ENCODE measurements around the gene SOX12. TPM values are rescaled to one million over a fixed set of nuclear protein-coding genes. Genes with fewer than 3 reads are reported as not detected.
"Not testable (repeated sequence)": the region's sequence is repeated elsewhere in the genome, so short reads cannot be mapped to it uniquely, and the experiment has no call there.

Gene SOX12
- total and polyA plus RNA-seq, 5 donors from 2014 or later, result 0.29 to 4.9 (median 0.43) TPM

- Mint-ChIP-seq H3K4me1 (peaks cover 6 to 46% (median 15%) of the 10 kb centered on the region in 4 donors), H3K27ac (peak overlapping the region; percentile 32 to 85 (median 77)), H3K9me3 (no peaks in the 10 kb centered on the region), H3K36me3 (no peaks in the 10 kb centered on the region), H3K4me3 (peak overlapping the region; percentile 73 to 87 (median 85)), H3K27me3 (peaks cover 4% of the 10 kb centered on the region)
- DNase-seq (no peak), ATAC-seq (ENCODE audit: low read depth in 2 of 2) (no peak)
- H3K36me3 ChIP-seq (ENCODE audit: control insufficient read depth, insufficient read depth, low read length), result no peaks in the 10 kb centered on the region
- H3K27ac ChIP-seq (ENCODE audit: insufficient read depth, low read length, poor library complexity, severe bottlenecking), result no peak overlapping the region
- no peak overlapping the region for H3K4me3 ChIP-seq (ENCODE audit: low read depth, low read length)
- H3K27me3 ChIP-seq (ENCODE audit: control insufficient read depth, insufficient read depth, low read length), result no peaks in the 10 kb centered on the region
- no peaks in the 10 kb centered on the region for H3K9me3 ChIP-seq (ENCODE audit: control insufficient read depth in 2 of 2, low read length in 2 of 2)
- H3K4me1 ChIP-seq (ENCODE audit: control insufficient read depth, insufficient read depth, low read length, poor library complexity, severe bottlenecking), result peaks cover 34% of the 10 kb centered on the region
These were observed 2.9 kb downstream of the SOX12 start for GRCh38 chr20:328027-328974.

GRCh38 chr20:328975-329695 is 3.8 kb downstream of the SOX12 start:
- Mint-ChIP-seq H3K27me3 (peaks cover 4% of the 10 kb centered on the region), H3K9me3 (no peaks in the 10 kb centered on the region), H3K36me3 (no peaks in the 10 kb centered on the region), H3K27ac (peak overlapping the region; percentile 63 to 82 (median 77)), H3K4me3 (peak overlapping the region; percentile 51 to 86 (median 75)), H3K4me1 (peaks cover 6 to 43% (median 15%) of the 10 kb centered on the region in 4 donors)
- Histone ChIP-seq H3K36me3 (ENCODE audit: control insufficient read depth, insufficient read depth, low read length) (no peaks in the 10 kb centered on the region), H3K27me3 (ENCODE audit: control insufficient read depth, insufficient read depth, low read length) (no peaks in the 10 kb centered on the region), H3K9me3 (ENCODE audit: control insufficient read depth in 2 of 2, low read length in 2 of 2) (no peaks in the 10 kb centered on the region), H3K4me1 (ENCODE audit: control insufficient read depth, insufficient read depth, low read length, poor library complexity, severe bottlenecking) (peaks cover 29% of the 10 kb centered on the region), H3K4me3 (ENCODE audit: low read depth, low read length) (no peak overlapping the region), H3K27ac (ENCODE audit: insufficient read depth, low read length, poor library complexity, severe bottlenecking) (no peak overlapping the region)
- no peak for DNase-seq
- ATAC-seq (ENCODE audit: low read depth in 2 of 2), result no peak

- H3K4me1 Mint-ChIP-seq, result peaks cover 6 to 39% (median 13%) of the 10 kb centered on the region in 4 donors
- H3K27ac Mint-ChIP-seq, result peak overlapping the region in 1 of 3 donors; percentile 44
- Histone ChIP-seq H3K4me3 (ENCODE audit: low read depth, low read length) (no peak overlapping the region), H3K9me3 (ENCODE audit: control insufficient read depth in 2 of 2, low read length in 2 of 2) (no peaks in the 10 kb centered on the region), H3K27me3 (ENCODE audit: control insufficient read depth, insufficient read depth, low read length) (no peaks in the 10 kb centered on the region), H3K36me3 (ENCODE audit: control insufficient read depth, insufficient read depth, low read length) (no peaks in the 10 kb centered on the region), H3K4me1 (ENCODE audit: control insufficient read depth, insufficient read depth, low read length, poor library complexity, severe bottlenecking) (peaks cover 22% of the 10 kb centered on the region), H3K27ac (ENCODE audit: insufficient read depth, low read length, poor library complexity, severe bottlenecking) (no peak overlapping the region)
- H3K9me3 Mint-ChIP-seq, result no peaks in the 10 kb centered on the region
- ATAC-seq (ENCODE audit: low read depth in 2 of 2), result no peak
- H3K4me3 Mint-ChIP-seq, result peak overlapping the region in 1 of 4 donors; percentile 71
- H3K27me3 Mint-ChIP-seq, result peaks cover 4% of the 10 kb centered on the region
- DNase-seq, result no peak
- H3K36me3 Mint-ChIP-seq, result no peaks in the 10 kb centered on the region
These were observed 4.5 kb downstream of the SOX12 start for GRCh38 chr20:329851-330232.

- Histone ChIP-seq H3K27ac (ENCODE audit: insufficient read depth, low read length, poor library complexity, severe bottlenecking) (no peak overlapping the region), H3K9me3 (ENCODE audit: control insufficient read depth in 2 of 2, low read length in 2 of 2) (no peaks in the 10 kb centered on the region), H3K36me3 (ENCODE audit: control insufficient read depth, insufficient read depth, low read length) (no peaks in the 10 kb centered on the region), H3K4me3 (ENCODE audit: low read depth, low read length) (no peak overlapping the region), H3K4me1 (ENCODE audit: control insufficient read depth, insufficient read depth, low read length, poor library complexity, severe bottlenecking) (peaks cover 20% of the 10 kb centered on the region), H3K27me3 (ENCODE audit: control insufficient read depth, insufficient read depth, low read length) (no peaks in the 10 kb centered on the region)
- peak overlapping the region in 2 of 4 donors; percentile 49 to 71 for H3K4me3 Mint-ChIP-seq
- H3K27ac Mint-ChIP-seq, result peak overlapping the region in 1 of 3 donors; percentile 44
- DNase-seq, result peak; percentile 52 to 72 (median 67)
- peaks cover 6 to 37% (median 12%) of the 10 kb centered on the region in 4 donors for H3K4me1 Mint-ChIP-seq
- no peaks in the 10 kb centered on the region for H3K9me3 Mint-ChIP-seq
- H3K27me3 Mint-ChIP-seq, result peaks cover 4% of the 10 kb centered on the region
- no peaks in the 10 kb centered on the region for H3K36me3 Mint-ChIP-seq
- ATAC-seq (ENCODE audit: low read depth in 2 of 2), result peak; percentile 45 to 58
These were observed 5.1 kb downstream of the SOX12 start for GRCh38 chr20:330233-331149.

- H3K4me1 ChIP-seq (ENCODE audit: control insufficient read depth, insufficient read depth, low read length, poor library complexity, severe bottlenecking), result no peaks in the 10 kb centered on the region
- Mint-ChIP-seq H3K4me1 (peaks cover 3 to 13% (median 8%) of the 10 kb centered on the region in 4 donors), H3K27me3 (no peaks in the 10 kb centered on the region), H3K27ac (no peak overlapping the region), H3K36me3 (no peaks in the 10 kb centered on the region), H3K9me3 (no peaks in the 10 kb centered on the region), H3K4me3 (no peak overlapping the region)
- no peaks in the 10 kb centered on the region for H3K9me3 ChIP-seq (ENCODE audit: control insufficient read depth in 2 of 2, low read length in 2 of 2)
- no peak overlapping the region for H3K4me3 ChIP-seq (ENCODE audit: low read depth, low read length)
- no peaks in the 10 kb centered on the region for H3K36me3 ChIP-seq (ENCODE audit: control insufficient read depth, insufficient read depth, low read length)
- no peak for DNase-seq
- no peak for ATAC-seq (ENCODE audit: low read depth in 2 of 2)
- no peaks in the 10 kb centered on the region for H3K27me3 ChIP-seq (ENCODE audit: control insufficient read depth, insufficient read depth, low read length)
- H3K27ac ChIP-seq (ENCODE audit: insufficient read depth, low read length, poor library complexity, severe bottlenecking), result no peak overlapping the region
These were observed 9.2 kb downstream of the SOX12 start for GRCh38 chr20:334578-334977.

GRCh38 chr20:336040-336439 is 10.7 kb downstream of the SOX12 start:
- H3K27me3 ChIP-seq (ENCODE audit: control insufficient read depth, insufficient read depth, low read length); H3K9me3 Mint-ChIP-seq; H3K4me3 Mint-ChIP-seq; H3K36me3 ChIP-seq (ENCODE audit: control insufficient read depth, insufficient read depth, low read length); H3K27ac ChIP-seq (ENCODE audit: insufficient read depth, low read length, poor library complexity, severe bottlenecking); DNase-seq; H3K9me3 ChIP-seq (ENCODE audit: control insufficient read depth in 2 of 2, low read length in 2 of 2); H3K4me1 Mint-ChIP-seq; H3K27ac Mint-ChIP-seq; H3K36me3 Mint-ChIP-seq; H3K27me3 Mint-ChIP-seq; H3K4me3 ChIP-seq (ENCODE audit: low read depth, low read length); ATAC-seq (ENCODE audit: low read depth in 2 of 2); H3K4me1 ChIP-seq (ENCODE audit: control insufficient read depth, insufficient read depth, low read length, poor library complexity, severe bottlenecking): not testable (repeated sequence)

- Mint-ChIP-seq H3K36me3 (no peaks in the 10 kb centered on the region), H3K27ac (no peak overlapping the region), H3K4me3 (no peak overlapping the region), H3K4me1 (peaks cover 0 to 7% (median 4%) of the 10 kb centered on the region in 4 donors), H3K27me3 (peaks cover 5% of the 10 kb centered on the region), H3K9me3 (peaks cover 0 to 3% (median 0%) of the 10 kb centered on the region in 7 donors)
- H3K9me3 ChIP-seq (ENCODE audit: control insufficient read depth in 2 of 2, low read length in 2 of 2), result no peaks in the 10 kb centered on the region
- H3K4me1 ChIP-seq (ENCODE audit: control insufficient read depth, insufficient read depth, low read length, poor library complexity, severe bottlenecking), result peaks cover 3% of the 10 kb centered on the region
- no peak overlapping the region for H3K27ac ChIP-seq (ENCODE audit: insufficient read depth, low read length, poor library complexity, severe bottlenecking)
- no peaks in the 10 kb centered on the region for H3K27me3 ChIP-seq (ENCODE audit: control insufficient read depth, insufficient read depth, low read length)
- H3K4me3 ChIP-seq (ENCODE audit: low read depth, low read length), result no peak overlapping the region
- ATAC-seq (ENCODE audit: low read depth in 2 of 2) (peak in 1 of 2 donors; percentile 45), DNase-seq (no peak)
- H3K36me3 ChIP-seq (ENCODE audit: control insufficient read depth, insufficient read depth, low read length), result no peaks in the 10 kb centered on the region
These were observed 16.3 kb downstream of the SOX12 start for GRCh38 chr20:341682-342081.

All from CD4-positive, CD25-positive, alpha-beta regulatory T cell (primary cell).